ENCODE data around the gene RPH3AL.
"Not testable (repeated sequence)": the region's sequence is repeated elsewhere in the genome, so short reads cannot be mapped to it uniquely, and the experiment has no call there.

The RPH3AL gene

GRCh38 chr17:319266-319665, 33.3 kb downstream of the RPH3AL start:
- no peak for DNase-seq

- DNase-seq = not testable (repeated sequence)
Observed at GRCh38 chr17:317070-317469, 35.5 kb downstream of the RPH3AL start.

DNA sequence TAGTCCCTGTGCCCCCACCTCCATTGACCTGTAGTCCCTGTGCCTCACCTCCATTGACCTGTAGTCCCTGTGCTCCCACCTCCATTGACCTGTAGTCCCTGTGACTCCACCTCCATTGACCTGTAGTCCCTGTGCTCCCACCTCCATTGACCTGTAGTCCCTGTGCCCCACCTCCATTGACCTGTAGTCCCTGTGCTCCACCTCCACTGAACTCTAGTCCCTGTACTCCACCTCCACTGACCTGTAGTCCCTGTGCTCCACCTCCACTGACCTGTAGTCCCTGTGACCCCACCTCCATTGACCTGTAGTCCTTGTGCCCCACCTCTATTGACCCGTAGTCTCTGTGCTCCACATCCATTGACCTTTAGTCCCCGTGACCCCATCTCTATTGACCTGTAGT, 37.2 kb downstream of the RPH3AL start:
- not testable (repeated sequence) for DNase-seq

GRCh38 chr17:314614-314944, 38.0 kb downstream of the RPH3AL start:
- not testable (repeated sequence) for DNase-seq

- no peak for DNase-seq
Observed at GRCh38 chr17:313911-314613, 38.5 kb downstream of the RPH3AL start.

DNA sequence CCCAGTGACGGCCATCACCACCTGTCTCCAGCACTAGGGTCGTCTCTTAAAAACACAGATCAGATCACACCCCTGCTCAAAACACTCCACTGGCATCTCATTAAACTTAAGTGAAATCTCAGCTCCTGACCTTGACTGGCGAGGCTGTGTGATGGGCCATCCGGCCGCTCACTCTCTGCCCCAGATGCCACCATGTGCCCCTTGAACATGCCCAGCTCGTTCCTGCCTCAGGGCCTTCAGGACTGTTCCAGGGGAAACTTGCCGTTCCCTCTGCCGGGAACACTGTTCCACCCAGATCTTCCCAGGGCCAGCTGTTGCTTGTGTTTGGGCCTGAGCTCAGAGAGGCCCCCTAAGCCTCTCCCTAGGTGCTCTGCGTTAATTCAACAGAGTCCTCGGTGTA, 39.4 kb downstream of the RPH3AL start:
- DNase-seq = no peak

DNA sequence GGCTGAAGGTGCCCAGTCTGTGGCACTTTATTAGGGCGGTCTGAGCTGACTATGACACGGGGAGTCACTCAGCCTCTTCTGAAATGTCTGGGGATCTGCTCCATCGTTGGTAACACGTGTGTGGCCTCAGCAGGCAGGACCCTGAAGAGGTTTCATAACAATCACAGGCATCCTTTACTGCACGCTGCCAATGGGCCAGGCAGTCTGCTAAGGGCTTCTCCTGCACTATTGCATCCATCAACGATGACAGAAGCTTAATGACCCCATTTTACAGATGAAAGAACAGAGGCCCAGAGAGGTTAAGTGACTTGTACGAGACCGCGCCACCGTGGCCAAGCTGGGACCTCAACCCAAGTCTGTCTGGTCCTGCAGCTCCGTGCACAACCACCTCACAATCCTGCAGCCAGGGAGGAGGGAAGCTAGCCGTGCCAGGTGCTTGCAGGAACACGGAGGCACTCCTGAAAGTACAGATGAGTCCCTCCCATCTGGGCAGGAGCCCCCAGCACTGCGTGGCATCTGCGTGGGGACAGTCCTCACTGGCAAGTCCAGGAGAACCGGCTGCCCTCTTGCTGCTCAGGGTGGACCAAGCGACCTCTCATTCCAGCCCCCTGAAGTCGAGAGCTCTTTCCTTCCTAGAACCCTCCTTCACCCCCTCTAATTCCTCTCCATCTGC, 40.0 kb downstream of the RPH3AL start:
- no peak for DNase-seq

- no peak for DNase-seq
Observed at GRCh38 chr17:311119-311782, 41.4 kb downstream of the RPH3AL start.

DNA sequence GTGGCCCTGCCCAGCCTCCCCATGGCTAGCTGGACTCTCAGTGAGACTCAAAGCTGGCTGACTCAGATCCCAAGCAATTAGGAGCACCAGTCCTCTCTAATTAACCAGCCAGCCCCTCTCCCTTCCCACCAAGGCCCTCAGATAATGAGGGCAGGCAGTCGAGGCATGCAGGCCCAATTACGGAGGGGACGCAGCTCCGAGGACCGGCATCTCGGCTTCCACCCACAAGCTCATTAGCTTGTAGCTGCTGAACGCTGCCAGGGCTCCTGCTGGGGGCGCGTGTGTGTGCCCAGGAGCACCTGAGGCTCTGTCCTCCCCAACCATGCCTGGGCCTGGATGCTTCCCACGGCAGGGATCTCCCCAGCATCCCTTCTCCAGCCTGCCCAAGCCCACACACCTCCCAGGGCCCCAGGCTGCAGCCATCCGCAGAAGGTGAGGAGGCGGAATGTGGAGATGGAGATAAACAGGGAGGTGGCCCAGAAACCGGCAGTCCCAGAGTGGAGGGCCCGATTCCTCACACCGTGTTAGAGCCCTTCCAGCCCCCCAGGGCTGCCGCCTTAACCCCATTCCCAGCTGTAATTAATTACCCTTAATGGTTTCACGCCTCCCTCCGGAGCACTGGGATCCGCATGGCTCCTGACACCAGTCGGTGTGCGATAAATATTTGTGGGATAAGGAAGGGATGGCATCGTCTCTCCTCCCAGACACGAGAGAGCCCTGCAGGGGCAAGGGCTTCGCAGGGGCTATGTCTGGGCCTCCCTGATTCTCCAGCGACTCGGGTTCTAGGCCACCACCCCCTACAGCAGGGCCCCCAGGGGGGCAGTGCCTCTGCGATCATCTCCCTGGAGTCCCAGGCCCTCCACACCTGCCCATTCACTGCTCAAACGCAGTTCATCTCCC, 42.2 kb downstream of the RPH3AL start:
- no peak for DNase-seq

DNA sequence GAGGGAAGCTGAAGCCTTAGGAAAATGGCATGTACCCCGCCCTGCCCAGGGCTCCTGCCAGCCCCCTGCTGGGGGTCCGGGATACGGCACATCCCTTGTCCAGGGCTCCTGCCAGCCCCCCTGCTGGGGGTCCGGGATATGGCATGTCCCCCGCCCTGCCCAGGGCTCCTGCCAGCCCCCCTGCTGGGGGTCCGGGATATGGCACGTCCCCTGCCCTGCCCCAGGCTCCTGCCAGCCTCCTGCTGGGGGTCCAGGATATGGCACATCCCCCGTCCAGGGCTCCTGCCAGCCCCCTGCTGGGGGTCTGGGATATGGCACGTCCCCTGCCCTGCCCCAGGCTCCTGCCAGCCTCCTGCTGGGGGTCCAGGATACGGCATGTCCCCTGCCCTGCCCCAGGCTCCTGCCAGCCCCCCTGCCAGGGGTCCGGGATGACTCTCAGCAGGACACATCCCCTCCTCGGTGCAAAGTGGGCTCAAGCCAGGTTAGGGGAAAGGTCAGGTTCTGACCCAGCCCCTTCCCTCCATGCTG, 43.2 kb downstream of the RPH3AL start:
- DNase-seq = no peak

DNA sequence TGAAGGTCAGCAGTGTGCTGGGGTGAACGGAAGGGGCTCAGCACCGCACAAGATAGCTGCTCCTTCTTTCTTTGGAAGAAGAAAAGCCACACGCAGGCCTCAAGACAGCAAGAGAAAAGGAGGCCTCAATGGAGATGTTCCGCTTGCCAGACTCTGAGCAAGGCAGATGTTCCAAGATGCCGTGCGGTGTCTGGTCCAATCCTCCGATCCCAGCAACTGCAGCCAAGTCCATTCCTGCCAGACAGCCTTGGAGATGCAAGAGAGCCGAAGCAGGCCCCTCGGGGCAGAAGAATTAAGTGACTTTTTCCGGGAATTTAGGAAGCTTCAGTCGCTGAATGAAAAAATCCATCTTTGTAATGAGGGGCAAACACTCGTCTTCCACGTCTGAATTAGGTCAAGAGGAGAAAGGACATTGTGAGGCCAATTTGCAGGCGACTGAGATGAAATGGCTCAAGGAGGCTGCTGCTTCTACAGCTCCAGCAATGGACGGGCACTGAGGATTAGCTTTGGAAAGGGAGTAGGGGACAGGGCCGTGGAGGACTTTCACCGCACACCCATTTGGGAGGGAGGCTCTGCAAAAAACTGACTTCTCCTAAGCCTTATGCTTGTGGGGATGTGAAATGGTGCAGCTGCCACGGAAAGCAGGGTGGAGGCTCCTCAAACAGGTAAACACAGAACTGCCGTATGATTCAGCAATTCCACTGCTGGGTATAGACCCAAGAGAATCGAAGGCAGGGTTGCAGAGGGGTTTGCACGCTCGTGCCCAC, 44.7 kb downstream of the RPH3AL start:
- no peak for DNase-seq

DNA sequence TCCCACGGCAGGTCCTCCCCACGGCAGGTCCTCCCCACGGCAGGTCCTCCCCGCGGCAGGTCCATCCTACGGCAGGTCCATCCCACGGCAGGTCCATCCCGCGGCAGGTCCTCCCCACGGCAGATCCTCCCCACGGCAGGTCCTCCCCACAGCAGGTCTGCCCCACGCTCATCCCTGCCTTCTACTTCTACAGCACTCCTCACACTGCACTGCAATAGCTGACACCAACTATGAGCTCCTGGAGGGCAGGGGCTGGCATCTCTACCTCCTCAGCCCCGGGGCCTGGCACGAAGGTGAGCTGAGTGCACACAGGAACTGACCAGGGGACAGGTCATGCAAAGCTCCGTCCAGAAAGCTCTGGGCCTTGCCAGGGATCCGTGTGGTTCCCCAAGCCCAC, 45.3 kb downstream of the RPH3AL start:
- no peak for DNase-seq

DNA sequence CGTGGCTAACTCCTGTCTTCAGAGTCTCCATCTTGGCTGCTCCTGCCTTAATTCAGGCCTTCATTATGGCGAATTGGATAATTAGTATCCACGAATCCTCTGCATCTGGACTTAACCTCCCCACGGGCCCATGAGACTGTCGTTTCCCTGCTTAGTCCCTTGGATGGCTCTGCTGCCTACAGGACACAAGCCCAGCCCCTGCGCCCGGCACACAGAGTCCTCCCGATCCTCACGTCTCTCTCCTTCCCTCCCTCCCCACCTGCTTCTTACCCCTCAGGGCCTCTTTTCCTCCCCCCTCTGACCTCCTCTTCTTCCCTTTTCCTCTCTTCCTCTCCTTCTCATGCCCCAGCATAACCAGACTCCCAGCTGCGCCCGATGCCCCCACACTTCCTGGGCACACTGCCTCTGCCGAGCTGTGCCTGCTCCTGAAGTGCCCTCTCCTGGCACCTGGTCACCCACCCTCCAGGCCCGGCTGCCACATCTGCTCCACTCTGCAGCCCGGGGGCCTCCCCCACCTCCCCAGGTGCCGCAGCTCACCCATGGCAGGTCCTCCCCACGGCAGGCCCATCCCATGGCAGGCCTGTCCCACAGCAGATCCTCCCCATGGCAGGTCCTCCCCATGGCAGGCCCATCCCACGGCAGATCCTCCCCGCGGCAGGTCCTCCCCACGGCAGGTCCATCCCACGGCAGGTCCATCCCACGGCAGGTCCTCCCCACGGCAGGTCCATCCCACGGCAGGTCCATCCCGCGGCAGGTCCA, 45.9 kb downstream of the RPH3AL start:
- no peak for DNase-seq

DNA sequence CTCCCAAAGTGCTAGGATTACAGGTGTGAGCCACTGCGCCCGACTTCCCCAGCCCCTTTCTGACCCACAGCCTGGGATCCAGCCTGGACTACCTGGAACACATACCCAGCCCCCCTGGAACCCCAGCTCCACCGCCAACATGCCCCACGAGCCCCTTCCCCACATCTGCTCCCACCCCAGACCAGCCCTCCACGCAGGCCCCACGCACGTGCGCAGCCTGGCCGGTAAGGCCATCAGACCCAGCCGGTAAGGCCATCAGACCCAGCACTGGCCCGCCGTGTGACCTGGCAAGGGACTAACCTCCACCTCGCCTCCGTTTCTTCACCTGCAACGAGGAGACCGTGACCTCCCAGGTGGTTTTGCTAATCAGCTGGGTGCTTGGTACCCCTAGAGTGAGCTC, 46.5 kb downstream of the RPH3AL start:
- no peak for DNase-seq

DNA sequence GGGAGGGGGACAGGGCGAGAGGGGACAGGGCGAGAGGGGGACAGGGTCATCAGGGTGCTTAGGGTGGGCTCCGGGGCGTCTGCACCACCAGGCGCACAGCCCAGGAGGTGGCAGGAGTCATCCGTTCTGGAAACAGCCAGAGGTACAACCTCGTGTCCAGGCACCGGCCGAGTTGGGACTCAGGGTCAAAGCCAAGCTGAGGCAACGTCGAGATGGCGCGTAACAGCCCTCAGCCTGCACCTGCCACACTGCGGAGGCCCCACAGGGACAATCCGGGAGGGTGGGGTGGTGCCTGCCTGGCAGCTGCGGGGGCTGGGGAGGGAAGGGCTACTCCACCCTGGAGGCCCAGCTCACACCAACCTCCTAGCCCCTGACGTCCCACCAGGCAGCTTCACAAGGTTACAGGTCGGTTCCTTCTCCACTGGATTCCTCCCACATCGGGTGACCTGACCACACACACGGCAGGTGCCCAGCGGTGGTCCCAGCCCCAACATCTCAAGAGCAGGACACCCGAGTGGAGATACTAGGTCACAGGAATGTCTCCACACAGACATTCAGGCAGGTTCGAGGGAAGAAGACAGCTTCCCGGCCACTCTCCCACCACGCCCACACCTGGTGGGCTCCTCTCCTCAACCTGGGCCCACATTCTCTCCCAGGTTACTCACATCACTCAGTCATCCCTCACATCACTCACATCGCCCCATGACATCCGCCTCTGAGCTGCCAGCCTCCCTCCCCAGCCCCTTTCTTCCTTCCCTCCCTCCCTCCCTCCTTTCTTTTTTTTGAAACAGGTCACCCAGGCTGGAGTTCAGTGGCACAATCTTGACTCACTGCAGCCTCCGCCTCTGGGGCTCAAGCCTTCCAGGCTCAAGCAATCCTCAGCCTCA, 47.3 kb downstream of the RPH3AL start:
- no peak for DNase-seq

DNA sequence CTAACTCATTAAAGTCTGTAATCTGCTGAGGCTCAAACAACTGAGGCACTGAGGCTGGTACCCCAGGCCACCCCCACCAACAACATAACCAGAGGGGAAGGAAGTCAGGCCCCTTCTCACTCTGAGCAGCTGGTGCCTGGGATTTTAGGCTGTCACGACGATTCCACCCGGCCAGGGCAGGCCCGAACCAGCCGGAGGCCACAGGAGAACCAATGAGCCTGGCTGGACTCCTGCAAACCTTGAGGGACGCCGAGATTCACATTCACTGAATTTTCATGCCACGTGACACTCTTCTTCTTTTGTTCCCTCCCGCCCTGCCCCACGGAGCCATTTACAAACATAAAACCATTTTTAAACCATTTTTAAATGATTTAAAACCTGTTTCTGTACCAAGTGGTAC, 48.1 kb downstream of the RPH3AL start:
- DNase-seq = no peak

DNA sequence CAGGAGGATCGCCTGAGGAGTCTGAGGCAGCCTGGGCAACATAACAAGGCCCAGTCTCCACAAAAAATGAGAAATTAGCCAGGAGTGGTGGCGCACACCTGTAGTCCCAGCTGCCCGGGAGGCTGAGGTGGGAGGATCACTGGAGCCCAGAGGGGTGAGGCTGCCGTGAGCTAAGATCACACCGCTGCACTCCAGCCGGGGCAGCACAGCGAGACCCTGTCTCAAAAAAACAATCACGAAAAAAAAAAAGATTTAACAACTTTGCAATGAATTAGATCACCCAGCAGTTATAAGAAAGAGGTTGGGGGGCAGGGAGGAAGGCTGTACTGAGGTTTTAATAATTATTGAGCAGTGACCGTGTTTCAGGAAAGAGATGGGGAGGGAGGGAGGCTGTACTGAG, 49.4 kb downstream of the RPH3AL start:
- DNase-seq = no peak

- no peak for DNase-seq
Observed at GRCh38 chr17:302300-302698, 50.3 kb downstream of the RPH3AL start.

GRCh38 chr17:301681-302299, 50.8 kb downstream of the RPH3AL start:
- no peak for DNase-seq

- no peak for DNase-seq
Observed at GRCh38 chr17:300881-301280, 51.7 kb downstream of the RPH3AL start.

Measured in fibroblast of skin of abdomen (primary cell).